A549 (cell line): ENCODE data around the gene SMIM45. TPM values are rescaled to one million over a fixed set of nuclear protein-coding genes. Genes with fewer than 3 reads are reported as not detected.

Source experiments
- HMGXB4 ChIP-seq: fragments of 250-450 bp; sonication (Bioruptor Pico); IDR thresholded peaks from 2 replicates; pipeline ENCODE4 v1.5.0; 2021; ENCODE audit warnings: mild to moderate bottlenecking, moderate library complexity, borderline replicate concordance
- JUN ChIP-seq, 2 experiments: fragments of >200 bp; sonication (Bioruptor Twin); formaldehyde crosslinking; IDR thresholded peaks; 2 replicates in 1 of 2; 3 replicates in 1 of 2; pipeline ENCODE4 v1.6.1; 2016 to 2017
- JUNB ChIP-seq: fragments of >200 bp; sonication (Bioruptor Twin); formaldehyde crosslinking; IDR thresholded peaks from 2 replicates; pipeline ENCODE4 v1.6.1; 2016
- RARB ChIP-seq: fragments of 250-450 bp; sonication (Bioruptor Pico); IDR thresholded peaks from 2 replicates; pipeline ENCODE4 v1.8.0; 2021; ENCODE audit warnings: mild to moderate bottlenecking, moderate library complexity
- RNF2 ChIP-seq: fragments of 200-600 bp; sonication (generic); IDR thresholded peaks from 2 replicates; pipeline ENCODE4 v1.6.1; 2016; ENCODE audit warnings: low read depth, mild to moderate bottlenecking, antibody characterized with exemption, moderate library complexity, borderline replicate concordance
- polyA plus RNA-seq, 4 experiments: library from polyadenylated mRNA; depleted of rRNA in 3 of 4; stranded (reverse); fragments of >200 nt; fragmentation: RNase III in 1 of 4; extraction: RNeasy Plus Mini Kit Qiagen cat#74134 plus additional on column Dnase treatment in 1 of 4; gene quantifications; 2 replicates in 3 of 4; 3 replicates in 1 of 4; pipeline ENCODE4 v1.2.3, GENCODE V29; 2011 to 2017

The SMIM45 gene

GRCh38 chr22:42007922-42008321 is 56.0 kb downstream of the SMIM45 start (continued):
- TF ChIP-seq HMGXB4 (CRISPR knock-in tag) (no peak), RARB (no peak), RNF2 (no peak), JUN (IDR thresholded peaks at IDR 0.05) (no peak), JUNB (no peak)

Other genes with a start within 250 kb of the SMIM45 start
- gene CCDC134, start 151.5 kb upstream of the SMIM45 start, polyA plus RNA-seq (2011; rRNA removed): 2.5 and 3.6 TPM in 2 replicates
- gene CCDC134, start 151.5 kb upstream of the SMIM45 start, polyA plus RNA-seq (2017; fragmentation: RNase III; extraction: RNeasy Plus Mini Kit Qiagen cat#74134 plus additional on column Dnase treatment): 3.3 to 4.5 TPM (median 4.5 TPM) in 3 replicates
- gene SREBF2, start 119.0 kb upstream of the SMIM45 start, polyA plus RNA-seq (2011; rRNA removed): 19.4 and 29.3 TPM in 2 replicates
- 21.0 to 30.8 TPM (median 29.7 TPM) in 3 replicates for gene SREBF2, start 119.0 kb upstream of the SMIM45 start, polyA plus RNA-seq (2017; fragmentation: RNase III; extraction: RNeasy Plus Mini Kit Qiagen cat#74134 plus additional on column Dnase treatment)
- gene SHISA8, start 37.1 kb upstream of the SMIM45 start, polyA plus RNA-seq (2011; rRNA removed): not detected in 2 replicates
- gene SHISA8, start 37.1 kb upstream of the SMIM45 start, polyA plus RNA-seq (2017; fragmentation: RNase III; extraction: RNeasy Plus Mini Kit Qiagen cat#74134 plus additional on column Dnase treatment): 0.14 to 0.15 TPM (median 0.15 TPM) in 3 replicates
- 0.18 and 0.29 TPM in 2 replicates for gene TNFRSF13C, start 25.3 kb upstream of the SMIM45 start, polyA plus RNA-seq (2011; rRNA removed)
- 0.24 to 0.35 TPM (median 0.26 TPM) in 3 replicates for gene TNFRSF13C, start 25.3 kb upstream of the SMIM45 start, polyA plus RNA-seq (2017; fragmentation: RNase III; extraction: RNeasy Plus Mini Kit Qiagen cat#74134 plus additional on column Dnase treatment)
- 22.3 and 23.9 TPM in 2 replicates for gene CENPM, start 5.0 kb upstream of the SMIM45 start, polyA plus RNA-seq (2011; rRNA removed)
- 34.7 to 40.1 TPM (median 36.5 TPM) in 3 replicates for gene CENPM, start 5.0 kb upstream of the SMIM45 start, polyA plus RNA-seq (2017; fragmentation: RNase III; extraction: RNeasy Plus Mini Kit Qiagen cat#74134 plus additional on column Dnase treatment)
- gene SEPTIN3, start 17.3 kb downstream of the SMIM45 start, polyA plus RNA-seq (2011; rRNA removed): 1.3 and 1.7 TPM in 2 replicates
- gene SEPTIN3, start 17.3 kb downstream of the SMIM45 start, polyA plus RNA-seq (2017; fragmentation: RNase III; extraction: RNeasy Plus Mini Kit Qiagen cat#74134 plus additional on column Dnase treatment): 0.84 to 1.3 TPM (median 1.1 TPM) in 3 replicates
- gene WBP2NL, start 46.6 kb downstream of the SMIM45 start, polyA plus RNA-seq (2011; rRNA removed): 0.08 and 0.14 TPM in 2 replicates
- 0.08 to 0.12 TPM (median 0.10 TPM) in 3 replicates for gene WBP2NL, start 46.6 kb downstream of the SMIM45 start, polyA plus RNA-seq (2017; fragmentation: RNase III; extraction: RNeasy Plus Mini Kit Qiagen cat#74134 plus additional on column Dnase treatment)
- 8.9 and 11.4 TPM in 2 replicates for gene NAGA, start 118.7 kb downstream of the SMIM45 start, polyA plus RNA-seq (2011; rRNA removed)
- gene NAGA, start 118.7 kb downstream of the SMIM45 start, polyA plus RNA-seq (2017; fragmentation: RNase III; extraction: RNeasy Plus Mini Kit Qiagen cat#74134 plus additional on column Dnase treatment): 6.3 to 6.6 TPM (median 6.5 TPM) in 3 replicates
- 0.03 TPM in 1 of 2 replicates, not detected in the other for gene PHETA2, start 122.1 kb downstream of the SMIM45 start, polyA plus RNA-seq (2011; rRNA removed)
- 0.04 TPM in 1 of 3 replicates, not detected in the others for gene PHETA2, start 122.1 kb downstream of the SMIM45 start, polyA plus RNA-seq (2017; fragmentation: RNase III; extraction: RNeasy Plus Mini Kit Qiagen cat#74134 plus additional on column Dnase treatment)
- 26.7 and 27.1 TPM in 2 replicates for gene SMDT1, start 127.5 kb downstream of the SMIM45 start, polyA plus RNA-seq (2011; rRNA removed)
- 23.9 to 29.7 TPM (median 25.3 TPM) in 3 replicates for gene SMDT1, start 127.5 kb downstream of the SMIM45 start, polyA plus RNA-seq (2017; fragmentation: RNase III; extraction: RNeasy Plus Mini Kit Qiagen cat#74134 plus additional on column Dnase treatment)
- 70.7 and 99.0 TPM in 2 replicates for gene NDUFA6, start 138.6 kb downstream of the SMIM45 start, polyA plus RNA-seq (2011; rRNA removed)
- 79.1 to 81.4 TPM (median 79.6 TPM) in 3 replicates for gene NDUFA6, start 138.6 kb downstream of the SMIM45 start, polyA plus RNA-seq (2017; fragmentation: RNase III; extraction: RNeasy Plus Mini Kit Qiagen cat#74134 plus additional on column Dnase treatment)
- 0.59 and 0.79 TPM in 2 replicates for gene CYP2D6, start 178.7 kb downstream of the SMIM45 start, polyA plus RNA-seq (2011; rRNA removed)
- 0.63 to 1.0 TPM (median 0.91 TPM) in 3 replicates for gene CYP2D6, start 178.7 kb downstream of the SMIM45 start, polyA plus RNA-seq (2017; fragmentation: RNase III; extraction: RNeasy Plus Mini Kit Qiagen cat#74134 plus additional on column Dnase treatment)